K562 (cell line): ENCODE data around the gene SEC24C. TPM values are rescaled to one million over a fixed set of nuclear protein-coding genes. Genes with fewer than 3 reads are reported as not detected.
A peak's percentile ranks its signal among the peaks of the same experiment; 100 is the strongest.

ENCODE experiments used
- polyA plus RNA-seq, 8 experiments: library from polyadenylated mRNA; depleted of rRNA in 4 of 8; stranded (reverse) in 5 of 8; unstranded in 3 of 8; fragments of >200 nt; fragmentation: Nextera tagmentation in 2 of 8; fragmentation: Illumina TruSeq in 1 of 8; extraction: Ambion mirVana in 2 of 8; extraction: Trizol in 1 of 8; gene quantifications; 2 replicates each; pipeline versions ENCODE4 v1.2.1 to v1.2.3, GENCODE V29; 2011 to 2014; ENCODE audit warnings: inconsistent platforms in 1 of 8, missing spikeins in 1 of 8
- total RNA-seq, 7 experiments: library from RNA; depleted of rRNA in 6 of 7; stranded (reverse); fragments of >200 nt in 6 of 7; fragmentation: Illumina TruSeq in 2 of 7; extraction: Trizol in 2 of 7; gene quantifications; 2 replicates each; pipeline versions ENCODE4 v1.2.1 to v1.2.3, GENCODE V29; 2011 to 2021; ENCODE audit warnings: low replicate concordance in 1 of 7
- TF ChIP-seq, protein P1 (sequence below), 2 experiments: fragments of 450-650 bp; formaldehyde crosslinking in 1 of 2; IDR thresholded peaks; 2 replicates each; pipeline versions ENCODE4 v1.4.0 to v1.6.1; 2014 to 2020; ENCODE audit warnings: mild to moderate bottlenecking in 2 of 2, borderline replicate concordance in 1 of 2, low read depth in 1 of 2

The SEC24C gene
- total and polyA plus RNA-seq, 9 of the 15 experiments (the other 6 are each of a cell fraction or from before 2014, with no cell fraction given), result 19.0 to 115 (median 70.5) TPM

DNA sequence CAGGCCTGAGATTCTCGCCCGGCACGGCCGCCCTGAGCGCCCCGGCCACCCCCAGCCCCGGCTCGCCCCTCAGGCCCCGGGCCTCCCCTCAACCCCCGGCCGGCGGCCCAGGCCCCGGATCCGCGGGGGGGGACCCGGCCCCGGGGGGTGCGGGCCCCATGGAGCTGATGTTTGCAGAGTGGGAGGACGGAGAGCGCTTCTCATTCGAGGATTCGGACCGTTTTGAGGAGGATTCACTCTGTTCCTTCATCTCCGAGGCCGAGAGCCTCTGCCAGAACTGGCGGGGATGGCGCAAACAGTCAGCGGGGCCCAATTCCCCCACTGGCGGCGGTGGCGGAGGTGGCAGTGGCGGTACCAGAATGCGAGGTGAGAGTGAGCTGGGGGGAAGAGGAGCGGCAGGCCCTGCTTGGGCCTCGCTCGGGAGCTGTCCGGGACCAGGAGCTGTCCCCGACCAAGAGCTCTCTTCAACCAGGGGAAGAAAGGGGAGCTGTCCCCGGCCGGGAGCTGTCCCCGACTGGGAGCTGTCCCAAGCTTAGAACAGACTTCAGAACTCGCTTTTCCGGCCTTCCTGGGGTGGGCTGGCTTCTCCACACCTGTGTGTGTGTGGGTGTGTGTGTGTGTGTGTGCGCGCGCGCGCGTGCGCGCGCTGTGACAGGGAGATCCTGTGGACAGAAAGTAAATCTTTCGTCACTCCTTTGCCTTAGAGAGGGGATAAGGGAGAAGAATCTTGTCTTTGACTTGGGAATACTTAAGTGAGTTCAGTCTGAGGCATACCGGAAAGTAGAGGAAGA lies 41.7 kb downstream of the SEC24C start (continued):
- TF ChIP-seq, protein P1, sequence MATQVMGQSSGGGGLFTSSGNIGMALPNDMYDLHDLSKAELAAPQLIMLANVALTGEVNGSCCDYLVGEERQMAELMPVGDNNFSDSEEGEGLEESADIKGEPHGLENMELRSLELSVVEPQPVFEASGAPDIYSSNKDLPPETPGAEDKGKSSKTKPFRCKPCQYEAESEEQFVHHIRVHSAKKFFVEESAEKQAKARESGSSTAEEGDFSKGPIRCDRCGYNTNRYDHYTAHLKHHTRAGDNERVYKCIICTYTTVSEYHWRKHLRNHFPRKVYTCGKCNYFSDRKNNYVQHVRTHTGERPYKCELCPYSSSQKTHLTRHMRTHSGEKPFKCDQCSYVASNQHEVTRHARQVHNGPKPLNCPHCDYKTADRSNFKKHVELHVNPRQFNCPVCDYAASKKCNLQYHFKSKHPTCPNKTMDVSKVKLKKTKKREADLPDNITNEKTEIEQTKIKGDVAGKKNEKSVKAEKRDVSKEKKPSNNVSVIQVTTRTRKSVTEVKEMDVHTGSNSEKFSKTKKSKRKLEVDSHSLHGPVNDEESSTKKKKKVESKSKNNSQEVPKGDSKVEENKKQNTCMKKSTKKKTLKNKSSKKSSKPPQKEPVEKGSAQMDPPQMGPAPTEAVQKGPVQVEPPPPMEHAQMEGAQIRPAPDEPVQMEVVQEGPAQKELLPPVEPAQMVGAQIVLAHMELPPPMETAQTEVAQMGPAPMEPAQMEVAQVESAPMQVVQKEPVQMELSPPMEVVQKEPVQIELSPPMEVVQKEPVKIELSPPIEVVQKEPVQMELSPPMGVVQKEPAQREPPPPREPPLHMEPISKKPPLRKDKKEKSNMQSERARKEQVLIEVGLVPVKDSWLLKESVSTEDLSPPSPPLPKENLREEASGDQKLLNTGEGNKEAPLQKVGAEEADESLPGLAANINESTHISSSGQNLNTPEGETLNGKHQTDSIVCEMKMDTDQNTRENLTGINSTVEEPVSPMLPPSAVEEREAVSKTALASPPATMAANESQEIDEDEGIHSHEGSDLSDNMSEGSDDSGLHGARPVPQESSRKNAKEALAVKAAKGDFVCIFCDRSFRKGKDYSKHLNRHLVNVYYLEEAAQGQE (IDR thresholded peaks at IDR 0.05; ENCODE audit: borderline replicate concordance), result peak; percentile 97
- TF ChIP-seq, protein P1 (CRISPR knock-in tag; IDR thresholded peaks at IDR 0.05; ENCODE audit: low read depth), result peak; percentile 92
